ENCODE results near the gene IFNAR2.

- TF ChIP-seq, protein P1, sequence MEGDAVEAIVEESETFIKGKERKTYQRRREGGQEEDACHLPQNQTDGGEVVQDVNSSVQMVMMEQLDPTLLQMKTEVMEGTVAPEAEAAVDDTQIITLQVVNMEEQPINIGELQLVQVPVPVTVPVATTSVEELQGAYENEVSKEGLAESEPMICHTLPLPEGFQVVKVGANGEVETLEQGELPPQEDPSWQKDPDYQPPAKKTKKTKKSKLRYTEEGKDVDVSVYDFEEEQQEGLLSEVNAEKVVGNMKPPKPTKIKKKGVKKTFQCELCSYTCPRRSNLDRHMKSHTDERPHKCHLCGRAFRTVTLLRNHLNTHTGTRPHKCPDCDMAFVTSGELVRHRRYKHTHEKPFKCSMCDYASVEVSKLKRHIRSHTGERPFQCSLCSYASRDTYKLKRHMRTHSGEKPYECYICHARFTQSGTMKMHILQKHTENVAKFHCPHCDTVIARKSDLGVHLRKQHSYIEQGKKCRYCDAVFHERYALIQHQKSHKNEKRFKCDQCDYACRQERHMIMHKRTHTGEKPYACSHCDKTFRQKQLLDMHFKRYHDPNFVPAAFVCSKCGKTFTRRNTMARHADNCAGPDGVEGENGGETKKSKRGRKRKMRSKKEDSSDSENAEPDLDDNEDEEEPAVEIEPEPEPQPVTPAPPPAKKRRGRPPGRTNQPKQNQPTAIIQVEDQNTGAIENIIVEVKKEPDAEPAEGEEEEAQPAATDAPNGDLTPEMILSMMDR (IDR thresholded peaks at IDR 0.05): no peak
- TF ChIP-seq POLR2A (IDR thresholded peaks at IDR 0.05): no peak
These were observed 21.4 kb downstream of the IFNAR2 start for GRCh38 chr21:33251119-33251518.
